Endodermal cell (in vitro differentiated cells): ENCODE measurements around the gene RNF145. TPM values are rescaled to one million over a fixed set of nuclear protein-coding genes. Genes with fewer than 3 reads are reported as not detected.
"Not testable (repeated sequence)": the region's sequence is repeated elsewhere in the genome, so short reads cannot be mapped to it uniquely, and the experiment has no call there.

Experiments used
- DNase-seq: peaks from one replicate; pipeline ENCODE4 v3.0.0-alpha.2; 2017
- H3K27ac ChIP-seq: 2 replicates; pipeline ENCODE4 v1.5.1; 2013; ENCODE audit warnings: mild to moderate bottlenecking, low read depth, low read length, moderate library complexity
- H3K27me3 ChIP-seq: 2 replicates; pipeline ENCODE4 v1.6.1; 2013; ENCODE audit warnings: mild to moderate bottlenecking, low read length, moderate library complexity; ENCODE audit not compliant: insufficient read depth, control insufficient read depth, poor library complexity, severe bottlenecking
- H3K36me3 ChIP-seq: 2 replicates; pipeline ENCODE4 v1.7.0; 2013; ENCODE audit warnings: mild to moderate bottlenecking, low read length, moderate library complexity; ENCODE audit not compliant: control insufficient read depth, insufficient read depth
- H3K4me1 ChIP-seq: one replicate; pipeline ENCODE4 v1.7.0; 2013; ENCODE audit warnings: low read length; ENCODE audit not compliant: control insufficient read depth, insufficient read depth
- H3K4me3 ChIP-seq: 2 replicates; pipeline ENCODE4 v1.5.1; 2013; ENCODE audit warnings: mild to moderate bottlenecking, low read length, moderate library complexity
- H3K9ac ChIP-seq: 2 replicates; pipeline ENCODE4 v1.6.1; 2013; ENCODE audit warnings: mild to moderate bottlenecking, low read length, moderate library complexity; ENCODE audit not compliant: poor library complexity, severe bottlenecking; ENCODE audit errors: extremely low read depth
- H3K9me3 ChIP-seq: 2 replicates; pipeline ENCODE4 v1.6.1; 2013; ENCODE audit warnings: mild to moderate bottlenecking, low read length, moderate library complexity; ENCODE audit not compliant: control insufficient read depth
- H3K27ac Mint-ChIP-seq: 2 replicates; pipeline ENCODE4 v1.8.0; 2020; ENCODE audit warnings: mixed read lengths
- H3K27me3 Mint-ChIP-seq: 2 replicates; pipeline ENCODE4 v1.8.0; 2021; ENCODE audit warnings: mild to moderate bottlenecking, mixed read lengths; ENCODE audit not compliant: insufficient read depth
- H3K36me3 Mint-ChIP-seq: 2 replicates; pipeline ENCODE4 v1.8.0; 2020; ENCODE audit warnings: low read depth, mixed read lengths
- H3K4me1 Mint-ChIP-seq: 2 replicates; pipeline ENCODE4 v1.8.0; 2020; ENCODE audit warnings: mixed read lengths
- H3K4me3 Mint-ChIP-seq: 2 replicates; pipeline ENCODE4 v1.8.0; 2020; ENCODE audit warnings: mild to moderate bottlenecking, moderate library complexity, mixed read lengths
- H3K9me3 Mint-ChIP-seq: 2 replicates; pipeline ENCODE4 v1.8.0; 2020; ENCODE audit warnings: mild to moderate bottlenecking, mixed read lengths
- WGBS, 2 experiments: methylation state at CpG; one replicate each; pipeline versions ENCODE4 v1.1.5 to v1.1.7; 2013; ENCODE audit warnings: missing lambda C conversion rate in 2 of 2, mixed read lengths in 1 of 2; ENCODE audit not compliant: insufficient coverage in 1 of 2, insufficient read length in 1 of 2; 5-methylcytosine and 5-hydroxymethylcytosine counted together
- total RNA-seq, 2 donors: library from RNA; stranded (reverse); fragmentation: NEBNext Ultra II Directional in 1 of 2; extraction: Animal tissue kit (Norgen Biotek cat#: 25700) in 1 of 2; gene quantifications; 2 replicates in 1 of 2; 3 replicates in 1 of 2; pipeline ENCODE4 v1.2.1, GENCODE V29; 2021
- TF ChIP-seq, protein P1 (sequence below): fragments of 200-600 bp; sonication (generic); conservative IDR thresholded peaks from 2 replicates; pipeline ENCODE4 v1.5.0; 2021; ENCODE audit warnings: antibody characterized with exemption, mild to moderate bottlenecking

Gene RNF145
- total RNA-seq, 2 donors from 2014 or later: 50.2 to 50.4 TPM

DNA sequence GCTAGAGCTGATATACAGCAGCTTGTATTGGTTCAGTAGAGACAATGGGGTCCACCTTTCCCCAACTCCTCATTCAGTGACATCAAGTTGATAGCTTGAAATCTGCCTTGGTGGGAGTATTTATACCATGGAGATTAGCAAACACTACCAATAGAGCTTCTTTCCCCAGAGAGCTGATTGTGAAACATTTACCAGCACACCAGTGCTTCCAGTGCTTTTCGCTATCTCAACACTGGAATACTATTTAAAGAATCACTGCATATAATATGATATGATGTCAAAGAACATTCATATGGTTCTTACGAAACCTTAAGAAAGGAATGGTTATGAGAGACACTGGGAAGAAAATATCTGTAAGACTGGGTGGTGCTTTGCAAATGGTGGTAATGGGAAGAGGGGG, 21.8 kb upstream of the RNF145 start:
- no peaks in the 10 kb centered on the region for H3K36me3 Mint-ChIP-seq
- Histone ChIP-seq H3K4me1 (peaks cover 3% of the 10 kb centered on the region), H3K9me3 (no peaks in the 10 kb centered on the region), H3K36me3 (no peaks in the 10 kb centered on the region), H3K27me3 (peaks cover 17% of the 10 kb centered on the region), H3K4me3 (no peak overlapping the region), H3K27ac (no peak overlapping the region), H3K9ac (no peak overlapping the region)
- no peak overlapping the region for H3K27ac Mint-ChIP-seq
- H3K9me3 Mint-ChIP-seq: no peaks in the 10 kb centered on the region
- TF ChIP-seq, protein P1, sequence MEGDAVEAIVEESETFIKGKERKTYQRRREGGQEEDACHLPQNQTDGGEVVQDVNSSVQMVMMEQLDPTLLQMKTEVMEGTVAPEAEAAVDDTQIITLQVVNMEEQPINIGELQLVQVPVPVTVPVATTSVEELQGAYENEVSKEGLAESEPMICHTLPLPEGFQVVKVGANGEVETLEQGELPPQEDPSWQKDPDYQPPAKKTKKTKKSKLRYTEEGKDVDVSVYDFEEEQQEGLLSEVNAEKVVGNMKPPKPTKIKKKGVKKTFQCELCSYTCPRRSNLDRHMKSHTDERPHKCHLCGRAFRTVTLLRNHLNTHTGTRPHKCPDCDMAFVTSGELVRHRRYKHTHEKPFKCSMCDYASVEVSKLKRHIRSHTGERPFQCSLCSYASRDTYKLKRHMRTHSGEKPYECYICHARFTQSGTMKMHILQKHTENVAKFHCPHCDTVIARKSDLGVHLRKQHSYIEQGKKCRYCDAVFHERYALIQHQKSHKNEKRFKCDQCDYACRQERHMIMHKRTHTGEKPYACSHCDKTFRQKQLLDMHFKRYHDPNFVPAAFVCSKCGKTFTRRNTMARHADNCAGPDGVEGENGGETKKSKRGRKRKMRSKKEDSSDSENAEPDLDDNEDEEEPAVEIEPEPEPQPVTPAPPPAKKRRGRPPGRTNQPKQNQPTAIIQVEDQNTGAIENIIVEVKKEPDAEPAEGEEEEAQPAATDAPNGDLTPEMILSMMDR: no peak
- H3K27me3 Mint-ChIP-seq: peaks cover 57% of the 10 kb centered on the region
- H3K4me1 Mint-ChIP-seq: peaks cover 3% of the 10 kb centered on the region
- H3K4me3 Mint-ChIP-seq: no peak overlapping the region
- DNase-seq: no peak
- WGBS, 2 experiments: 100% methylated on average over 1 to 2 of the region's 2 CpGs

DNA sequence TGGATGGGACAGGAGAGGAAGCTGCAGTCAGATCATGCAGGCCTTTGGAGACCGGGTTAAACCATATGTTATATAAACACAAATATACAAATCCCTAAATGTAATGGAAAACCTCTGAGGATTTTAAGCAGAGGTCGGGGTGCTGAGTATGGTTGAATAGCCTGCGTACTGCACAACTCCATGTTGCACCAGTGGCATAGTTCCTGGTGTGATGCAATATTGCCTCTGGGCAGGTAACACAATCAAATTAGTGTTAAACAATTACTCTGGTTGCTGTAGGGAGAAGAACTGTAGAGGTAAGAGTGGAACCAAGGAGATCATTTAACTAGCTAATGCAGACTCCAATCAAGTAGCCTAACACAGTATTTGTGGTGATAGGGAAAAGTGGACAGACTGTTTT, 21.3 kb upstream of the RNF145 start:
- Histone ChIP-seq H3K9me3 (no peaks in the 10 kb centered on the region), H3K4me1 (peaks cover 3% of the 10 kb centered on the region), H3K4me3 (no peak overlapping the region), H3K27ac (no peak overlapping the region), H3K9ac (no peak overlapping the region), H3K36me3 (no peaks in the 10 kb centered on the region), H3K27me3 (peaks cover 17% of the 10 kb centered on the region)
- TF ChIP-seq, protein P1: no peak
- Mint-ChIP-seq H3K9me3 (no peaks in the 10 kb centered on the region), H3K27me3 (peaks cover 59% of the 10 kb centered on the region), H3K4me3 (no peak overlapping the region), H3K36me3 (no peaks in the 10 kb centered on the region), H3K4me1 (peaks cover 3% of the 10 kb centered on the region), H3K27ac (no peak overlapping the region)
- 85 to 86% methylated on average over 2 of the region's 3 CpGs for WGBS, 2 experiments
- no peak for DNase-seq

DNA sequence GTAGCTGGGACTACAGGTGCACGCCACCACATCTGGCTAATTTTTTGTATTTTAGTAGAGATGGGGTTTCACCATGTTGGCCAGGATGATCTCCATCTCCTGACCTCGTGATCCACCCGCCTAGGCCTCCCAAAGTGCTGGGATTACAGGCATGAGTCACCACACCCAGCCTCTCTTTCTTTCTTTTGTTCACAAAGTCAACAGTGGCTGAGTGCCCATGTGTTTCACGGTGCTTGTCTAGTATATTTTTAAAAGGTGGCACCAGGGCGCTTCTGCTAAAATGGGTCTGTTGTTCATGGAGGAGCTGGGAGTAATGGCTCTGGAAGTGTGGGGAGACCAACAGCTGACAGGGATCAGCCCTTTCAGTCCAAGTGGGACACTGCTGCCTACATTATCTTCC, 18.7 kb upstream of the RNF145 start:
- H3K9ac ChIP-seq, H3K9me3 ChIP-seq, DNase-seq, H3K4me3 ChIP-seq, H3K9me3 Mint-ChIP-seq, H3K36me3 Mint-ChIP-seq, H3K4me1 Mint-ChIP-seq, H3K27ac Mint-ChIP-seq, H3K4me1 ChIP-seq, H3K36me3 ChIP-seq, H3K27ac ChIP-seq, H3K4me3 Mint-ChIP-seq: not testable (repeated sequence)
- peaks cover 72% of the 10 kb centered on the region for H3K27me3 Mint-ChIP-seq
- 80 to 100% methylated on average over 1 to 5 of the region's 5 CpGs for WGBS, 2 experiments
- H3K27me3 ChIP-seq: peaks cover 17% of the 10 kb centered on the region

DNA sequence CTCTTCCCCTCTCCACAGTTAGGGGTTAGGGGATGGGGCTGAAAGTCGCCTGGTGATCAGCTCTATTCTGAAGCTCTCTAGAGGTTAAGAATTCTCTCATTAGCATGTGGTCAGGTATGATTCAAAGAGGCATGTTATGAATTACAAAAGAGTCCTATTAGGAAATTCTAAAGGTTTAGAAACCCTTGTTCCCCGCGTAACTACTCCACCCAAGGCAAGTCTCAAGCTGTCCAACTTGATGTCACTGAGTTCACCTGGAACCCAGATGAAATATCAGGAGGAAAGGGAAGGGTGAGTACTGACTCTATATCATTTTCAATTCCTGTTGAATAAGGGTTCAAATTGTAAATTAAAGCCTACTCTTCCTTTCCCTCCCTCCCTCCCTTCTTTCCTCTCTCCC, 18.1 kb upstream of the RNF145 start:
- Histone ChIP-seq H3K27ac (no peak overlapping the region), H3K9me3 (no peaks in the 10 kb centered on the region), H3K4me1 (peaks cover 3% of the 10 kb centered on the region), H3K4me3 (no peak overlapping the region), H3K9ac (no peak overlapping the region), H3K27me3 (peaks cover 15% of the 10 kb centered on the region), H3K36me3 (no peaks in the 10 kb centered on the region)
- H3K9me3 Mint-ChIP-seq: no peaks in the 10 kb centered on the region
- H3K36me3 Mint-ChIP-seq: no peaks in the 10 kb centered on the region
- H3K27ac Mint-ChIP-seq: no peak overlapping the region
- 78 to 92% methylated on average over 2 to 3 of the region's 3 CpGs for WGBS, 2 experiments
- no peak for DNase-seq
- TF ChIP-seq, protein P1: no peak
- H3K4me3 Mint-ChIP-seq: no peak overlapping the region
- H3K4me1 Mint-ChIP-seq: peaks cover 3% of the 10 kb centered on the region
- H3K27me3 Mint-ChIP-seq: peaks cover 70% of the 10 kb centered on the region
